OCI-LY1 (cell line): Measurements from ENCODE around the gene PLBD2.

Source experiments
- H2AFZ ChIP-seq: fragments of 200-600 bp; sonication (generic), shearing (Covaris generic); 2 replicates; pipeline ENCODE4 v1.6.0; 2014; ENCODE audit warnings: antibody characterized with exemption, mild to moderate bottlenecking, low read length
- H3F3A ChIP-seq: fragments of 200-600 bp; sonication (generic), shearing (Covaris generic); 2 replicates; pipeline ENCODE4 v1.6.0; 2014; ENCODE audit warnings: mild to moderate bottlenecking, antibody characterized with exemption, low read length, moderate library complexity; ENCODE audit not compliant: insufficient read depth
- H3K27ac ChIP-seq: fragments of 200-600 bp; sonication (generic); 2 replicates; pipeline ENCODE4 v1.5.1; 2014; ENCODE audit warnings: low read length, mixed run types, mild to moderate bottlenecking, low read depth; ENCODE audit not compliant: poor library complexity, severe bottlenecking
- H3K27me3 ChIP-seq: fragments of 200-600 bp; sonication (generic); 2 replicates; pipeline ENCODE4 v1.6.0; 2014; ENCODE audit warnings: antibody characterized with exemption, mild to moderate bottlenecking, low read length, moderate library complexity; ENCODE audit not compliant: insufficient read depth
- H3K36me3 ChIP-seq: fragments of 200-600 bp; sonication (generic); 2 replicates; pipeline ENCODE4 v1.6.1; 2014; ENCODE audit warnings: mild to moderate bottlenecking, antibody characterized with exemption, low read length, moderate library complexity, mixed read lengths; ENCODE audit not compliant: insufficient read depth
- H3K4me1 ChIP-seq: fragments of 200-600 bp; sonication (generic); 2 replicates; pipeline ENCODE4 v1.5.1; 2014; ENCODE audit warnings: mild to moderate bottlenecking, low read length, moderate library complexity; ENCODE audit not compliant: insufficient read depth, severe bottlenecking
- H3K4me2 ChIP-seq: fragments of 200-600 bp; sonication (generic), shearing (Covaris generic); 2 replicates; pipeline ENCODE4 v1.6.1; 2014; ENCODE audit warnings: low read length
- H3K4me3 ChIP-seq: fragments of 200-600 bp; sonication (generic); 2 replicates; pipeline ENCODE4 v1.5.1; 2014; ENCODE audit warnings: low read length, low read depth, mild to moderate bottlenecking, mixed read lengths; ENCODE audit not compliant: poor library complexity, severe bottlenecking
- H3K79me2 ChIP-seq: fragments of 200-600 bp; shearing (Covaris generic); 2 replicates; pipeline ENCODE4 v1.6.1; 2016; ENCODE audit warnings: mixed run types, low read length, mixed read lengths; ENCODE audit not compliant: insufficient read depth
- H3K9ac ChIP-seq: fragments of 200-600 bp; sonication (generic), shearing (Covaris generic); 2 replicates; pipeline ENCODE4 v1.6.1; 2014; ENCODE audit warnings: mild to moderate bottlenecking, low read length, mixed read lengths
- H3K9me2 ChIP-seq: fragments of 200-600 bp; sonication (generic), shearing (Covaris generic); 2 replicates; pipeline ENCODE4 v1.6.1; 2014; ENCODE audit warnings: low read depth, mild to moderate bottlenecking, low read length, mixed read lengths
- H3K9me3 ChIP-seq: fragments of 200-600 bp; shearing (Covaris generic); 2 replicates; pipeline ENCODE4 v1.6.1; 2014; ENCODE audit warnings: low read length, mixed read lengths
- H4K20me1 ChIP-seq: fragments of 200-600 bp; sonication (generic), shearing (Covaris generic); 2 replicates; pipeline ENCODE4 v1.6.0; 2016; ENCODE audit warnings: mild to moderate bottlenecking, low read length; ENCODE audit not compliant: insufficient read depth
- EZH2 ChIP-seq: fragments of 200-600 bp; sonication (generic), shearing (Covaris generic); IDR thresholded peaks from 2 replicates; pipeline ENCODE4 v1.8.0; 2017; ENCODE audit warnings: borderline replicate concordance, mixed run types, mild to moderate bottlenecking, antibody characterized with exemption, low read length, moderate library complexity, mixed read lengths
- TF ChIP-seq, protein P1 (sequence below): fragments of 200-600 bp; sonication (generic), shearing (Covaris generic); IDR thresholded peaks from 2 replicates; pipeline ENCODE4 v1.5.1; 2017; ENCODE audit warnings: mild to moderate bottlenecking, antibody characterized with exemption, low read length, moderate library complexity, mixed read lengths

Gene PLBD2

DNA sequence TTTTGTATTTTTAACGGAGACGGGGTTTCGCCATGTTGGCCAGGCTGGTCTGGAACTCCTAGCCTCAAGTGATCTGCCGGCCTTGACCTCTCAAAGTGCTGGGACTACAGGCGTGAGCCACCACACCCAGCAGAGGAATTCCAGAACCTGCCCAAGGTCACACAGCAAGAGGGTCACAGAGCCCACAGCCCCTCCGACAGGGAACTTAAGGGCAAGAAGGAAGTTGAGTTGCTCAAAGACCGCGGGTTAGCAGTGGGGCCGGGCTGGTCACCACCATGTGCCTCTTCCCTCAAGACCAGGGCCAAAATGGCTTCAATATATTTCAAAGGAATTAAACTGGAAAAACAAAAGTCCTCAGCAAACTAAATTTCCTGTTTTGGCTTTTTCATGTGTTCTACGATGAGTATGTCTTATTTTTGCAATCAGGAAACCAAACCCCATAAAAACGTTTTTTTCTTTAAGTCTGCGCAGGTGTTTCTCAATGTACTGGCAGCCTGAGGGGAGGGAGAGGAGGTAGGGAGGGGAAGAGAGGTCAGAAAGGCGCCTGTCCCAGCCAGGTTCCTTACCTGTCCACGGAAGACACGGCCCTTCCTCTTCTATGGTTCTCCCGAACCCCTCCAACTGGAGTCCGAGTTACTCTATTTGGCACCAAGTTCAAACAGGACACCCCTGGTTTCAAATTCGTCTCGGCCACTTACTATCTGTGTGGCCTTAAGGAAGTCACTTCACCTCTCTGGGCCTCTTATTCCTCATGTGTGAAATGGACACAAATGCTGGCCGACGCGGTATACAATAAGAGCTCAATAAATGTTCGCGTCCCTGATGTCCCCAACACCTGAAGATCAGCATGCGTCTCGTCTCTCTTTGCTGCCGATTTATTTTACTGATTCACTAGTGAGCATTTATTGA lies 24.3 kb upstream of the PLBD2 start:
- peak overlapping the region; percentile 89 for H3K4me3 ChIP-seq
- no peaks in the 10 kb centered on the region for H3K27me3 ChIP-seq
- TF ChIP-seq, protein P1, sequence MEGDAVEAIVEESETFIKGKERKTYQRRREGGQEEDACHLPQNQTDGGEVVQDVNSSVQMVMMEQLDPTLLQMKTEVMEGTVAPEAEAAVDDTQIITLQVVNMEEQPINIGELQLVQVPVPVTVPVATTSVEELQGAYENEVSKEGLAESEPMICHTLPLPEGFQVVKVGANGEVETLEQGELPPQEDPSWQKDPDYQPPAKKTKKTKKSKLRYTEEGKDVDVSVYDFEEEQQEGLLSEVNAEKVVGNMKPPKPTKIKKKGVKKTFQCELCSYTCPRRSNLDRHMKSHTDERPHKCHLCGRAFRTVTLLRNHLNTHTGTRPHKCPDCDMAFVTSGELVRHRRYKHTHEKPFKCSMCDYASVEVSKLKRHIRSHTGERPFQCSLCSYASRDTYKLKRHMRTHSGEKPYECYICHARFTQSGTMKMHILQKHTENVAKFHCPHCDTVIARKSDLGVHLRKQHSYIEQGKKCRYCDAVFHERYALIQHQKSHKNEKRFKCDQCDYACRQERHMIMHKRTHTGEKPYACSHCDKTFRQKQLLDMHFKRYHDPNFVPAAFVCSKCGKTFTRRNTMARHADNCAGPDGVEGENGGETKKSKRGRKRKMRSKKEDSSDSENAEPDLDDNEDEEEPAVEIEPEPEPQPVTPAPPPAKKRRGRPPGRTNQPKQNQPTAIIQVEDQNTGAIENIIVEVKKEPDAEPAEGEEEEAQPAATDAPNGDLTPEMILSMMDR = no peak
- TF ChIP-seq EZH2 = no peak
- H3K4me2 ChIP-seq = peak overlapping the region; percentile 92
- H2AFZ ChIP-seq = no peak overlapping the region
- H3K27ac ChIP-seq = peak overlapping the region; percentile 54
- peak overlapping the region; percentile 84 for H3K9ac ChIP-seq
- H3K36me3 ChIP-seq = peaks cover 23% of the 10 kb centered on the region; the same call in 1 of the 2 replicates
- H3F3A ChIP-seq = no peaks in the 10 kb centered on the region
- H3K79me2 ChIP-seq = no peaks in the 10 kb centered on the region
- H3K4me1 ChIP-seq = peaks cover 29% of the 10 kb centered on the region
- H3K9me2 ChIP-seq = no peaks in the 10 kb centered on the region
- no peaks in the 10 kb centered on the region for H3K9me3 ChIP-seq
- no peaks in the 10 kb centered on the region for H4K20me1 ChIP-seq

DNA sequence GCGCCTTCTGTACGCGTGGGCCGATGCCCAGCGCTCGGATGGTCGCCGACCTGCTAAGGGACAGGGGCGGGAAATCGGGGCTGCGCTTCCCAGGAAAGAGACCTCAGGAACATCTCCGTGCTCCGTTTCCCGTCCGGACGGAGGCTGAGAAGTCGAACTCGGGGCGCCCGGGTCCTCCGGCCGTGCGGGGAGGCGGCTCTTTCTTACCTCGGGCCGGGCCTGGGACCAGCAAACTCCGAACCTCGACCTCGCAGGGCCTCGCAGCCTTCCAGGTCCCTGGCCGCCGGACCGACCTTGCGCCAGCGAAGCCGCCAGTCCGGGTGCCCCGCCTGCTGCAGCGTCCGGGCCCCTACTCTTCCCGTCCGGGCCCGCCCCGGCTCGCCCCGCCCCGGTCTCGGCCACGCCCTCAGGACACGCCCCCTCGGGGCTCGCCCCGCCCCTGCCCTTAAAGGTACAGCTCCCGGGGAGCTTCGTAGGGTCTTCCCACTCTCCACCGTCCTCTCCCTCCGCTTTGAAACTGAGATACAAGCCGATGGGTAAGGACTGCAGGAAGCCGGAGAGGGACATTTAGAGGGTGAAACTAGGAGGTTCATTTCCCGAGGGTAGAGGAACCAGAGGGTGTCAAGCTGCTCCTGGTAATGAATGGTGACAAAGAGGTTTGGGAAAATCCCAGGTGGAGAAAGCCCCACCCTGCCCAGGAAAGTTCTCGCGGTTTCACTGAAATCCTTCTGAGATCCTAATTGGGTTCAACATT lies 23.4 kb upstream of the PLBD2 start, which contains the start of gene SLC8B1:
SLC8B1 (minus strand) TSS at position 324 of the 754 bp plus-strand sequence. CDS start 2,231 bp downstream, outside the sequence.
- Histone ChIP-seq H3K9ac (peak within 1 kb of the TSS; percentile 84), H3K4me1 (peaks cover 29% of the 10 kb centered on the region), H3K79me2 (no peaks in the 10 kb centered on the region), H3K9me2 (no peaks in the 10 kb centered on the region), H3K9me3 (no peaks in the 10 kb centered on the region), H2AFZ (no peak within 1 kb of the TSS), H4K20me1 (no peaks in the 10 kb centered on the region), H3K4me2 (peak within 1 kb of the TSS; percentile 92), H3K4me3 (peak within 1 kb of the TSS; percentile 89), H3K27ac (peak within 1 kb of the TSS; percentile 54), H3K27me3 (no peaks in the 10 kb centered on the region), H3K36me3 (peaks cover 15% of the 10 kb centered on the region; the same call in 1 of the 2 replicates), H3F3A (no peaks in the 10 kb centered on the region)
- TF ChIP-seq EZH2 = no peak
- TF ChIP-seq, protein P1 = no peak

DNA sequence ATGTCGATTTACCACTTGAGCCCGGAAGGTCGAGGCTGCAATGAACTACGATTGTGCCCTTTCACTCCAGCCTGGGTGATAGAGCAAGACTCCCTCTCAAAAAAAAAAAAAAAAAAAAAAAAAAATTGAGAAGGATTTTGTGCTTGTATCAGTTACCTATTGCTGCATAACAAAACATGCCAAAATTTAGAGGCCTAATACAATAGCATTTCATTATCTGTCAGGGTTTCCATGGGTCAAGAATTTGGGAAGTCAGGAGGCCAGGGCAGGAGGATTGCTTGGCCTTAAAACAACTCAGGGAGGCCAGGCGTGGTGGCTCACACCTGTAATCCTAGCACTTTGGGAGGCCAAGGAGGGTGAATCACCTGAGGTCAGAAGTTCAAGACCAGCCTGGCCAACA lies 18.8 kb upstream of the PLBD2 start:
- H3K79me2 ChIP-seq = no peaks in the 10 kb centered on the region

More for the DNA sequence above, 18.8 kb upstream of the PLBD2 start:
- Histone ChIP-seq H3K27ac (no peak overlapping the region), H3K9me2 (no peaks in the 10 kb centered on the region), H2AFZ (no peak overlapping the region), H3K4me1 (peaks cover 4% of the 10 kb centered on the region), H3K9me3 (no peaks in the 10 kb centered on the region), H3F3A (no peaks in the 10 kb centered on the region), H4K20me1 (no peaks in the 10 kb centered on the region), H3K4me2 (no peak overlapping the region), H3K4me3 (no peak overlapping the region), H3K27me3 (no peaks in the 10 kb centered on the region), H3K36me3 (no peaks in the 10 kb centered on the region), H3K9ac (no peak overlapping the region)
- TF ChIP-seq, protein P1 = no peak
- TF ChIP-seq EZH2 = no peak
